ENCODE results near the gene RTN4R. TPM values are rescaled to one million over a fixed set of nuclear protein-coding genes. Genes with fewer than 3 reads are reported as not detected.

Gene RTN4R
- total RNA-seq, 1 donor from 2014 or later = 38.3 TPM

- Mint-ChIP-seq H3K27ac (ENCODE audit: unreplicated experiment) (no peak overlapping the region), H3K4me3 (ENCODE audit: unreplicated experiment) (no peak overlapping the region), H3K4me1 (ENCODE audit: low read depth, unreplicated experiment) (peaks cover 15% of the 10 kb centered on the region), H3K27me3 (ENCODE audit: unreplicated experiment) (peaks cover 2% of the 10 kb centered on the region), H3K36me3 (ENCODE audit: unreplicated experiment) (no peaks in the 10 kb centered on the region), H3K9me3 (ENCODE audit: unreplicated experiment) (no peaks in the 10 kb centered on the region)
- no peak for TF ChIP-seq CTCF (IDR thresholded peaks at IDR 0.05; ENCODE audit: partially characterized antibody, unreplicated experiment)
- no peak for DNase-seq
These were observed 37.2 kb downstream of the RTN4R start for GRCh38 chr22:20230777-20231420.

DNA sequence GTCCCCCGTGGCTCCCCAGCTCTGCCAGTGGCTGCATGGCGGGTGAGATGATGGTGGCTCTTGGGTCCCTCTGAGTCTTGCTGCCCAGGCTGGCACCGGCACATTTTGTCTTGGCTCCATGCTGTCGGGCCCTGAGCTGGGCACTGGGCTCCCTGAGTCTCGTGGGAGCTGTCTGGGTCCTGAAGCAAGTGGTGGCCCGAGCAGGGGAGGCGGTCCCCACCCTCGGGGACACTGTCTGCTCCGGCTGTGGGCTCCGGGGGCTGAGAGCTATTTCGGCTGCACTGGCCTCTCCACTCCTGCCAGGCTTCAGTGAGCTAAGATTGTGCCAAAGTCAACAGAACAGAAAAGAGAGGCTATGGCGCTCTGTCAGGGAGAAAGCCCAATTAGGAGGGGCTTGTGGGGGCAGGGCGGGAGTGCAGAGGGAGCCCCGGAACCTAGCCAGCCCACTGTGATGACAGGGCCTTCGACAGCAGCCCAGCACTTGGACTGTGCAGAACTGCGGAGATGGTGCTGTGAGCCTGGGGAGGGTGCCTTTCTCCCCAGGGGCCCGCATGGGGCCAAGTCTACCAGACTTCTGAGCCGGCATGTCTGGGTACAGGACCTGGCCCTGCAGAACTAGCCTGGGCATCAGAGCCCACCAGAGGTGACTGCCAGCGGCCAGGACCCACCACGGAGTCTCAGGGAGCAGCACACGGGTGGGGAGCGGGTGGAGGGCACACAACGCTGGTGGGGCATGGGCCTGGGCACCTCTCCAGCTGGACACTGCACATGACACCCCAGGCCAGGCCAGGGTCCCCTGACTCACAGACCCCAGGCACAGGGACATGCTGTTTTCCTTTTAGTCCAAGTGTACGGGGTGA, 38.0 kb downstream of the RTN4R start:
- Mint-ChIP-seq H3K27ac (ENCODE audit: unreplicated experiment) (no peak overlapping the region), H3K36me3 (ENCODE audit: unreplicated experiment) (no peaks in the 10 kb centered on the region), H3K9me3 (ENCODE audit: unreplicated experiment) (peaks cover 4% of the 10 kb centered on the region), H3K4me1 (ENCODE audit: low read depth, unreplicated experiment) (peaks cover 13% of the 10 kb centered on the region), H3K27me3 (ENCODE audit: unreplicated experiment) (peaks cover 5% of the 10 kb centered on the region), H3K4me3 (ENCODE audit: unreplicated experiment) (no peak overlapping the region)
- no peak for DNase-seq
- no peak for TF ChIP-seq CTCF (IDR thresholded peaks at IDR 0.05; ENCODE audit: partially characterized antibody, unreplicated experiment)

- no peak overlapping the region for H3K4me3 Mint-ChIP-seq (ENCODE audit: unreplicated experiment)
- no peak for DNase-seq
These were observed 39.2 kb downstream of the RTN4R start for GRCh38 chr22:20228939-20229272.

GRCh38 chr22:20228055-20228938, 39.8 kb downstream of the RTN4R start:
- H3K9me3 Mint-ChIP-seq (ENCODE audit: unreplicated experiment) = peaks cover 12% of the 10 kb centered on the region
- H3K27me3 Mint-ChIP-seq (ENCODE audit: unreplicated experiment) = peaks cover 13% of the 10 kb centered on the region
- no peak for TF ChIP-seq CTCF (IDR thresholded peaks at IDR 0.05; ENCODE audit: partially characterized antibody, unreplicated experiment)
- no peak overlapping the region for H3K4me3 Mint-ChIP-seq (ENCODE audit: unreplicated experiment)
- no peak overlapping the region for H3K27ac Mint-ChIP-seq (ENCODE audit: unreplicated experiment)
- no peaks in the 10 kb centered on the region for H3K36me3 Mint-ChIP-seq (ENCODE audit: unreplicated experiment)
- DNase-seq = no peak
- H3K4me1 Mint-ChIP-seq (ENCODE audit: low read depth, unreplicated experiment) = peaks cover 19% of the 10 kb centered on the region

More at GRCh38 chr22:20228939-20229272, 39.2 kb downstream of the RTN4R start:
- Mint-ChIP-seq H3K4me1 (ENCODE audit: low read depth, unreplicated experiment) (peaks cover 18% of the 10 kb centered on the region), H3K27ac (ENCODE audit: unreplicated experiment) (no peak overlapping the region), H3K27me3 (ENCODE audit: unreplicated experiment) (peaks cover 13% of the 10 kb centered on the region), H3K36me3 (ENCODE audit: unreplicated experiment) (no peaks in the 10 kb centered on the region), H3K9me3 (ENCODE audit: unreplicated experiment) (peaks cover 12% of the 10 kb centered on the region)
- no peak for TF ChIP-seq CTCF (IDR thresholded peaks at IDR 0.05; ENCODE audit: partially characterized antibody, unreplicated experiment)
